Brain microvascular endothelial cell (primary cell): ENCODE data around the gene ZNF442.

Experiments used
- DNase-seq: peaks from one replicate; pipeline ENCODE4 v3.0.0-alpha.2; 2020
- H3K27ac ChIP-seq: fragments of 250-450 bp; sonication (Bioruptor Pico); 2 replicates; pipeline ENCODE4 v1.5.1; 2020; ENCODE audit warnings: mild to moderate bottlenecking, moderate library complexity
- H3K27me3 ChIP-seq: fragments of 250-450 bp; sonication (Bioruptor Pico); replicated peaks from 2 replicates; pipeline ENCODE4 v1.5.1; 2020; ENCODE audit warnings: mild to moderate bottlenecking
- H3K36me3 ChIP-seq: fragments of 250-450 bp; sonication (Bioruptor Pico); replicated peaks from 2 replicates; pipeline ENCODE4 v1.5.1; 2020; ENCODE audit warnings: mild to moderate bottlenecking
- H3K4me3 ChIP-seq: 2 replicates; pipeline ENCODE4 v1.5.1; 2011; ENCODE audit warnings: low read depth, mild to moderate bottlenecking, control low read depth, low read length, moderate library complexity
- CTCF ChIP-seq: IDR thresholded peaks from 2 replicates; pipeline ENCODE4 v1.5.1; 2011; ENCODE audit warnings: low read depth, mild to moderate bottlenecking, moderate library complexity, low read length, control low read depth, inconsistent platforms; ENCODE audit errors: missing control alignments
- in situ Hi-C: cut with HindIII; loops from 2 replicates; pipeline ENCODE4 v1.10.0; 2017; ENCODE audit warnings: low sequenced_read_pairs, low pct_ligation_motif_present

The ZNF442 gene

GRCh38 chr19:12350890-12351197 is 14.6 kb downstream of the ZNF442 start:
- Histone ChIP-seq H3K4me3 (no peak overlapping the region), H3K27ac (no peak overlapping the region), H3K36me3 (peaks cover 2% of the 10 kb centered on the region), H3K27me3 (no peaks in the 10 kb centered on the region)
- no peak for DNase-seq
- in situ Hi-C loops, result no loop called here
- TF ChIP-seq CTCF, result no peak

- no peak for DNase-seq
- Histone ChIP-seq H3K27ac (no peak overlapping the region), H3K4me3 (no peak overlapping the region), H3K36me3 (peaks cover 2% of the 10 kb centered on the region), H3K27me3 (no peaks in the 10 kb centered on the region)
- TF ChIP-seq CTCF, result no peak
- in situ Hi-C loops, result no loop called here
Measured at GRCh38 chr19:12350185-12350889, 15.1 kb downstream of the ZNF442 start.

- Histone ChIP-seq H3K36me3 (peaks cover 2% of the 10 kb centered on the region), H3K4me3 (no peak overlapping the region), H3K27ac (no peak overlapping the region), H3K27me3 (no peaks in the 10 kb centered on the region)
- in situ Hi-C loops, result no loop called here
- no peak for TF ChIP-seq CTCF
- no peak for DNase-seq
Measured at GRCh38 chr19:12346896-12347295, 18.6 kb downstream of the ZNF442 start.

GRCh38 chr19:12345197-12345596 is 20.3 kb downstream of the ZNF442 start:
- H3K27ac ChIP-seq, result no peak overlapping the region
- no peaks in the 10 kb centered on the region for H3K36me3 ChIP-seq
- no peak for DNase-seq
- no peak overlapping the region for H3K4me3 ChIP-seq
- in situ Hi-C loops, result no loop called here
- TF ChIP-seq CTCF, result no peak
- no peaks in the 10 kb centered on the region for H3K27me3 ChIP-seq

GRCh38 chr19:12333162-12334159 is 32.0 kb downstream of the ZNF442 start, which contains the start of gene ZNF563:
ZNF563 (minus strand) TSS chr19:12333633; CDS start chr19:12333482, 151 bp downstream.
- no peaks in the 10 kb centered on the region for H3K27me3 ChIP-seq
- no peak for TF ChIP-seq CTCF
- in situ Hi-C loops, result no loop called here
- H3K36me3 ChIP-seq, result no peaks in the 10 kb centered on the region
- peak within 1 kb of the TSS; percentile 82 for H3K4me3 ChIP-seq
- peak; percentile 91 for DNase-seq
- peak within 1 kb of the TSS; percentile 25 for H3K27ac ChIP-seq
